DND-41 (cell line): ENCODE results near the gene PIF1.

Source experiments
- ATAC-seq: fragments of 200-7000 bp; cut with Tn5 transposase; 3 replicates; pipeline ENCODE4 v1.9.1; 2021; ENCODE audit warnings: low read depth; ENCODE audit not compliant: insufficient read depth
- DNase-seq: peaks from one replicate; pipeline ENCODE4 v3.0.0-alpha.2; 2020
- H2AFZ ChIP-seq: 2 replicates; pipeline ENCODE4 v1.6.0; 2012; ENCODE audit warnings: low read depth, low read length
- H3K27ac ChIP-seq: 2 replicates; pipeline ENCODE4 v1.5.1; 2012; ENCODE audit warnings: low read length, inconsistent platforms
- H3K27me3 ChIP-seq: fragments of 200-600 bp; sonication (generic); 2 replicates; pipeline ENCODE4 v1.6.0; 2012; ENCODE audit warnings: low read length, mild to moderate bottlenecking, inconsistent platforms; ENCODE audit not compliant: insufficient read depth, poor library complexity
- H3K36me3 ChIP-seq: 2 replicates; pipeline ENCODE4 v1.5.1; 2012; ENCODE audit warnings: low read length, inconsistent platforms; ENCODE audit not compliant: insufficient read depth
- H3K4me1 ChIP-seq: 2 replicates; pipeline ENCODE4 v1.5.1; 2012; ENCODE audit warnings: mild to moderate bottlenecking, low read length; ENCODE audit not compliant: insufficient read depth
- H3K4me2 ChIP-seq: 2 replicates; pipeline ENCODE4 v1.6.0; 2012; ENCODE audit warnings: mild to moderate bottlenecking, moderate library complexity, low read length, inconsistent platforms; ENCODE audit not compliant: insufficient read depth
- H3K4me3 ChIP-seq, 2 experiments: fragments of 200-600 bp in 1 of 2; shearing (Covaris generic) in 1 of 2; 2 replicates each; pipeline ENCODE4 v1.5.1; 2012 to 2016; ENCODE audit warnings: inconsistent platforms in 2 of 2, low read length in 2 of 2, mild to moderate bottlenecking in 2 of 2, low read depth in 1 of 2, moderate library complexity in 1 of 2
- H3K79me2 ChIP-seq: 2 replicates; pipeline ENCODE4 v1.6.0; 2012; ENCODE audit warnings: low read length, inconsistent platforms; ENCODE audit not compliant: insufficient read depth
- H3K9ac ChIP-seq: 2 replicates; pipeline ENCODE4 v1.6.0; 2012; ENCODE audit warnings: low read depth, mild to moderate bottlenecking, inconsistent platforms, low read length, moderate library complexity
- H3K9me3 ChIP-seq: 2 replicates; pipeline ENCODE4 v1.5.1; 2012; ENCODE audit warnings: low read length, moderate library complexity, mild to moderate bottlenecking, inconsistent platforms; ENCODE audit not compliant: insufficient read depth, severe bottlenecking
- H4K20me1 ChIP-seq: 2 replicates; pipeline ENCODE4 v1.6.0; 2012; ENCODE audit warnings: low read length; ENCODE audit not compliant: insufficient read depth
- EZH2 ChIP-seq: IDR thresholded peaks from 3 replicates; pipeline ENCODE4 v1.6.1; 2012; ENCODE audit warnings: borderline replicate concordance, low read depth, mild to moderate bottlenecking, moderate library complexity, low read length, inconsistent platforms; ENCODE audit not compliant: severe bottlenecking
- TF ChIP-seq, protein P1 (sequence below): IDR thresholded peaks from 2 replicates; pipeline ENCODE4 v1.5.1; 2012; ENCODE audit warnings: borderline replicate concordance, low read length, moderate library complexity, mild to moderate bottlenecking; ENCODE audit not compliant: poor library complexity, severe bottlenecking; ENCODE audit errors: extremely low read depth

The PIF1 gene

GRCh38 chr15:64847448-64847847 lies 22.0 kb upstream of the PIF1 start:
- peaks cover 11% of the 10 kb centered on the region; the same call in 1 of the 2 replicates for H3K36me3 ChIP-seq
- H3K9ac ChIP-seq = no peak overlapping the region
- H4K20me1 ChIP-seq = no peaks in the 10 kb centered on the region
- H3K27ac ChIP-seq = no peak overlapping the region
- H3K4me1 ChIP-seq = peaks cover 33% of the 10 kb centered on the region
- no peak for ATAC-seq
- H3K4me3 ChIP-seq = no peak overlapping the region
- DNase-seq = no peak
- H3K27me3 ChIP-seq = no peaks in the 10 kb centered on the region
- H3K9me3 ChIP-seq = no peaks in the 10 kb centered on the region
- no peak overlapping the region for H2AFZ ChIP-seq
- no peak for TF ChIP-seq EZH2
- TF ChIP-seq, protein P1, sequence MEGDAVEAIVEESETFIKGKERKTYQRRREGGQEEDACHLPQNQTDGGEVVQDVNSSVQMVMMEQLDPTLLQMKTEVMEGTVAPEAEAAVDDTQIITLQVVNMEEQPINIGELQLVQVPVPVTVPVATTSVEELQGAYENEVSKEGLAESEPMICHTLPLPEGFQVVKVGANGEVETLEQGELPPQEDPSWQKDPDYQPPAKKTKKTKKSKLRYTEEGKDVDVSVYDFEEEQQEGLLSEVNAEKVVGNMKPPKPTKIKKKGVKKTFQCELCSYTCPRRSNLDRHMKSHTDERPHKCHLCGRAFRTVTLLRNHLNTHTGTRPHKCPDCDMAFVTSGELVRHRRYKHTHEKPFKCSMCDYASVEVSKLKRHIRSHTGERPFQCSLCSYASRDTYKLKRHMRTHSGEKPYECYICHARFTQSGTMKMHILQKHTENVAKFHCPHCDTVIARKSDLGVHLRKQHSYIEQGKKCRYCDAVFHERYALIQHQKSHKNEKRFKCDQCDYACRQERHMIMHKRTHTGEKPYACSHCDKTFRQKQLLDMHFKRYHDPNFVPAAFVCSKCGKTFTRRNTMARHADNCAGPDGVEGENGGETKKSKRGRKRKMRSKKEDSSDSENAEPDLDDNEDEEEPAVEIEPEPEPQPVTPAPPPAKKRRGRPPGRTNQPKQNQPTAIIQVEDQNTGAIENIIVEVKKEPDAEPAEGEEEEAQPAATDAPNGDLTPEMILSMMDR = no peak
- H3K79me2 ChIP-seq = peaks cover 14% of the 10 kb centered on the region
- no peak overlapping the region for H3K4me2 ChIP-seq

GRCh38 chr15:64847016-64847415 lies 21.6 kb upstream of the PIF1 start:
- Histone ChIP-seq H3K4me2 (no peak overlapping the region), H3K27me3 (no peaks in the 10 kb centered on the region), H3K79me2 (peaks cover 18% of the 10 kb centered on the region), H2AFZ (no peak overlapping the region), H3K9me3 (no peaks in the 10 kb centered on the region), H3K27ac (no peak overlapping the region), H3K9ac (no peak overlapping the region), H4K20me1 (no peaks in the 10 kb centered on the region), H3K4me1 (peaks cover 37% of the 10 kb centered on the region), H3K4me3 (no peak overlapping the region), H3K36me3 (peaks cover 11% of the 10 kb centered on the region; the same call in 1 of the 2 replicates)
- DNase-seq (no peak), ATAC-seq (no peak)
- TF ChIP-seq EZH2 = no peak
- TF ChIP-seq, protein P1 = no peak

DNA sequence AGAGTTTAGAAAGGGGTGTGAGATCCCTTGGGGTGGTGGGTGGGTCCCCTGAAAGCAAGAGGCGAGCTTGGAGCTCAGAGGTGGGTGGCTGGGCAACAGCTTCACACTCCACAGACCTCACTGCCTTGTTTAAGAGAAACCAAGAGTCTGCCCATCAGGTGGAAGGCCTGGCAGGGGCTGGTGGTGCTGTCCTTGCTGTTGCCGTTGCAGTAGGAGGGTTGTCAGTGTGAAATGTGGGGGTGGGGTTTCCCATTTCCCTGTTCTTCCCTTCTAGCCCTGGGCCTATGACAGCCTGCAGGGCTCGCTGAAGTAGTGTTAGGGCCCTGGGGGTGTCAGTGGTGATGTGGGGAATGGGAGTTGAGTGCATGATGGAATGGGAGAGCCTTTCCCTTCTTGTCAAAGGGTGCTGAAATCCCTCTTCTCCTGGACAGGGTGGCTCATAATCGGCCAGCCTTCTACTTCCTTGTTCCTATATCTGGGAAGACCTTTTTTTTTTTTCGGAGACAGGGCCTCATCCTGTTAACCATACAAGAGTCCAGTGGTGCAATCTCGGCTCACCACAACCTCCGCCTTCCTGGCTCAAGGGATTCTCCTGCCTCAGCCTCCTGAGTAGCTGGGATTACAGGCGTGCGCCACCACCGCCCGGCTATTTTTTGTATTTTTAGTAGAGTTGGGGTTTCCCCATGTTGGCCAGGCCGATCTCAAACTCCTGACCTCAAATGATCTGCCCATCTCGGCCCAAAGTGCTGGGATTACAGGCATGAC lies 20.6 kb upstream of the PIF1 start:
- Histone ChIP-seq H2AFZ (no peak overlapping the region), H3K27me3 (no peaks in the 10 kb centered on the region), H3K79me2 (peaks cover 20% of the 10 kb centered on the region), H3K4me1 (peaks cover 42% of the 10 kb centered on the region), H3K9ac (no peak overlapping the region), H3K27ac (no peak overlapping the region), H3K9me3 (no peaks in the 10 kb centered on the region), H3K36me3 (peaks cover 10% of the 10 kb centered on the region; the same call in 1 of the 2 replicates), H4K20me1 (no peaks in the 10 kb centered on the region), H3K4me3 (no peak overlapping the region), H3K4me2 (no peak overlapping the region; the same call in 1 of the 2 replicates)
- TF ChIP-seq EZH2 = no peak
- TF ChIP-seq, protein P1 = no peak
- ATAC-seq (no peak), DNase-seq (no peak)
